Subcutaneous adipose tissue (tissue), 4 donors: ENCODE data around the gene TRIM29. TPM values are rescaled to one million over a fixed set of nuclear protein-coding genes. Genes with fewer than 3 reads are reported as not detected.

ENCODE experiments used
- CTCF ChIP-seq: fragments of 450-650 bp; IDR thresholded peaks from one replicate; pipeline ENCODE4 v1.5.1; 2016; ENCODE audit warnings: low read depth, mild to moderate bottlenecking, control low read depth, antibody characterized with exemption, moderate library complexity
- total RNA-seq, 4 donors: library from RNA; depleted of rRNA; stranded (reverse); fragments of >200 nt; gene quantifications; one replicate each; pipeline ENCODE4 v1.1.0, GENCODE V29; 2016

Gene TRIM29
- total RNA-seq, 4 donors from 2014 or later: 1.3 to 13.2 (median 4.3) TPM

- no peak for TF ChIP-seq CTCF
Measured at GRCh38 chr11:120179057-120179672, 41.3 kb upstream of the TRIM29 start.

GRCh38 chr11:120178561-120179056, 40.7 kb upstream of the TRIM29 start:
- no peak for TF ChIP-seq CTCF

GRCh38 chr11:120174866-120175265, 37.0 kb upstream of the TRIM29 start:
- TF ChIP-seq CTCF: no peak

- TF ChIP-seq CTCF: no peak
Measured at GRCh38 chr11:120173807-120174206, 35.9 kb upstream of the TRIM29 start.

GRCh38 chr11:120173019-120173705, 35.2 kb upstream of the TRIM29 start:
- TF ChIP-seq CTCF: no peak

- no peak for TF ChIP-seq CTCF
Measured at GRCh38 chr11:120172054-120172911, 34.4 kb upstream of the TRIM29 start.
